ENCODE measurements around the gene SEC14L3. TPM values are rescaled to one million over a fixed set of nuclear protein-coding genes. Genes with fewer than 3 reads are reported as not detected.

SEC14L3 gene
- total and polyA plus RNA-seq, 2 donors from 2014 or later: not detected

GRCh38 chr22:30511109-30511508 lies 39.3 kb upstream of the SEC14L3 start:
- no peak for DNase-seq
- no peak for TF ChIP-seq CTCF (IDR thresholded peaks at IDR 0.05; ENCODE audit: borderline replicate concordance, extremely low read depth, insufficient read depth)

GRCh38 chr22:30508216-30508615 lies 36.4 kb upstream of the SEC14L3 start:
- Histone ChIP-seq H3K9me3 (ENCODE audit: control insufficient read depth in 2 of 3, insufficient read depth in 1 of 3, low read length in 3 of 3) (no peaks in the 10 kb centered on the region), H3K4me1 (ENCODE audit: control insufficient read depth in 2 of 3, insufficient read depth in 2 of 3, low read depth in 1 of 3, low read length in 3 of 3) (no peaks in the 10 kb centered on the region), H3K27ac (ENCODE audit: low read depth in 2 of 2, low read length in 2 of 2) (no peak overlapping the region), H3K4me3 (ENCODE audit: low read length in 3 of 3) (no peak overlapping the region), H3K9ac (ENCODE audit: low read length in 3 of 3) (no peak overlapping the region), H3K27me3 (ENCODE audit: control insufficient read depth, insufficient read depth, low read length) (no peaks in the 10 kb centered on the region), H3K36me3 (ENCODE audit: control insufficient read depth in 2 of 3, insufficient read depth in 3 of 3, low read length in 3 of 3) (no peaks in the 10 kb centered on the region)
- DNase-seq: no peak
- intact Hi-C loops (cut with DNase I): no loop called here
- no peak for FAIRE-seq
- TF ChIP-seq CTCF (IDR thresholded peaks at IDR 0.05; ENCODE audit: borderline replicate concordance, extremely low read depth, insufficient read depth): no peak

More at GRCh38 chr22:30511109-30511508, 39.3 kb upstream of the SEC14L3 start:
- Histone ChIP-seq H3K4me3 (ENCODE audit: low read length in 3 of 3) (no peak overlapping the region), H3K36me3 (ENCODE audit: control insufficient read depth in 2 of 3, insufficient read depth in 3 of 3, low read length in 3 of 3) (no peaks in the 10 kb centered on the region), H3K27me3 (ENCODE audit: control insufficient read depth, insufficient read depth, low read length) (no peaks in the 10 kb centered on the region), H3K27ac (ENCODE audit: low read depth in 2 of 2, low read length in 2 of 2) (no peak overlapping the region), H3K9me3 (ENCODE audit: control insufficient read depth in 2 of 3, insufficient read depth in 1 of 3, low read length in 3 of 3) (no peaks in the 10 kb centered on the region), H3K9ac (ENCODE audit: low read length in 3 of 3) (no peak overlapping the region), H3K4me1 (ENCODE audit: control insufficient read depth in 2 of 3, insufficient read depth in 2 of 3, low read depth in 1 of 3, low read length in 3 of 3) (no peaks in the 10 kb centered on the region)
- no peak for FAIRE-seq
- intact Hi-C loops (cut with DNase I): no loop called here

DNA sequence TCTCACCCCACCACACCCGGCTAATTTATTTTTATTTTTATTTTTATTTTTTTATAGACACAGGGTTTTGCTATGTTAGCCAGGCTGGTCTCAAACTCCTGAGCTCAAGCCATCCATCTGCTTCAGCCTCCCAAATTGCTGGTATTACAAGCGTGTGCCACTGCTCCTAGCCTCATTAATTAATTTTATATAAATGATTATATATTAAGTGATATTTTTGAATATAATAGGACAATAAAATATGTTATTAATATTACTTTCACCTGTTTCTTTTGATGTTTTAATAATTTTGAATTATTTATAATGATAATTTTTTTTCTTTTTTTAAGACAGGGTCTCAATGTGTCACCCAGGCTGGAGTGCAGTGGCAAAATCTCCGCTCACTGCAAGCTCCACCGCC lies 35.9 kb upstream of the SEC14L3 start:
- Histone ChIP-seq H3K36me3 (ENCODE audit: control insufficient read depth in 2 of 3, insufficient read depth in 3 of 3, low read length in 3 of 3) (no peaks in the 10 kb centered on the region), H3K27ac (ENCODE audit: low read depth in 2 of 2, low read length in 2 of 2) (no peak overlapping the region), H3K27me3 (ENCODE audit: control insufficient read depth, insufficient read depth, low read length) (no peaks in the 10 kb centered on the region), H3K4me1 (ENCODE audit: control insufficient read depth in 2 of 3, insufficient read depth in 2 of 3, low read depth in 1 of 3, low read length in 3 of 3) (no peaks in the 10 kb centered on the region), H3K4me3 (ENCODE audit: low read length in 3 of 3) (no peak overlapping the region), H3K9me3 (ENCODE audit: control insufficient read depth in 2 of 3, insufficient read depth in 1 of 3, low read length in 3 of 3) (no peaks in the 10 kb centered on the region), H3K9ac (ENCODE audit: low read length in 3 of 3) (no peak overlapping the region)
- no peak for TF ChIP-seq CTCF (IDR thresholded peaks at IDR 0.05; ENCODE audit: borderline replicate concordance, extremely low read depth, insufficient read depth)
- FAIRE-seq (no peak), DNase-seq (peak in 1 of 5 donors; percentile 15)
- intact Hi-C loops (cut with DNase I): no loop called here

GRCh38 chr22:30506507-30506968 lies 34.7 kb upstream of the SEC14L3 start:
- no peak for FAIRE-seq
- H3K27me3 ChIP-seq (ENCODE audit: control insufficient read depth, insufficient read depth, low read length): no peaks in the 10 kb centered on the region
- TF ChIP-seq CTCF (IDR thresholded peaks at IDR 0.05; ENCODE audit: borderline replicate concordance, extremely low read depth, insufficient read depth): no peak

More at GRCh38 chr22:30506507-30506968, 34.7 kb upstream of the SEC14L3 start:
- Histone ChIP-seq H3K36me3 (ENCODE audit: control insufficient read depth in 2 of 3, insufficient read depth in 3 of 3, low read length in 3 of 3) (no peaks in the 10 kb centered on the region), H3K9me3 (ENCODE audit: control insufficient read depth in 2 of 3, insufficient read depth in 1 of 3, low read length in 3 of 3) (no peaks in the 10 kb centered on the region), H3K27ac (ENCODE audit: low read depth in 2 of 2, low read length in 2 of 2) (no peak overlapping the region), H3K4me3 (ENCODE audit: low read length in 3 of 3) (no peak overlapping the region), H3K4me1 (ENCODE audit: control insufficient read depth in 2 of 3, insufficient read depth in 2 of 3, low read depth in 1 of 3, low read length in 3 of 3) (no peaks in the 10 kb centered on the region), H3K9ac (ENCODE audit: low read length in 3 of 3) (no peak overlapping the region)
- DNase-seq: no peak
- intact Hi-C loops (cut with DNase I): no loop called here
